GM18870 (cell line): ENCODE results near the gene CCDC71L.
"Not testable (repeated sequence)": the region's sequence is repeated elsewhere in the genome, so short reads cannot be mapped to it uniquely, and the experiment has no call there.

Experiments used
- ATAC-seq: cut with Tn5 transposase; IDR thresholded peaks from one replicate; pipeline ENCODE4 v1.9.1; 2021; ENCODE audit warnings: moderate library complexity; ENCODE audit not compliant: unreplicated experiment

CCDC71L gene

DNA sequence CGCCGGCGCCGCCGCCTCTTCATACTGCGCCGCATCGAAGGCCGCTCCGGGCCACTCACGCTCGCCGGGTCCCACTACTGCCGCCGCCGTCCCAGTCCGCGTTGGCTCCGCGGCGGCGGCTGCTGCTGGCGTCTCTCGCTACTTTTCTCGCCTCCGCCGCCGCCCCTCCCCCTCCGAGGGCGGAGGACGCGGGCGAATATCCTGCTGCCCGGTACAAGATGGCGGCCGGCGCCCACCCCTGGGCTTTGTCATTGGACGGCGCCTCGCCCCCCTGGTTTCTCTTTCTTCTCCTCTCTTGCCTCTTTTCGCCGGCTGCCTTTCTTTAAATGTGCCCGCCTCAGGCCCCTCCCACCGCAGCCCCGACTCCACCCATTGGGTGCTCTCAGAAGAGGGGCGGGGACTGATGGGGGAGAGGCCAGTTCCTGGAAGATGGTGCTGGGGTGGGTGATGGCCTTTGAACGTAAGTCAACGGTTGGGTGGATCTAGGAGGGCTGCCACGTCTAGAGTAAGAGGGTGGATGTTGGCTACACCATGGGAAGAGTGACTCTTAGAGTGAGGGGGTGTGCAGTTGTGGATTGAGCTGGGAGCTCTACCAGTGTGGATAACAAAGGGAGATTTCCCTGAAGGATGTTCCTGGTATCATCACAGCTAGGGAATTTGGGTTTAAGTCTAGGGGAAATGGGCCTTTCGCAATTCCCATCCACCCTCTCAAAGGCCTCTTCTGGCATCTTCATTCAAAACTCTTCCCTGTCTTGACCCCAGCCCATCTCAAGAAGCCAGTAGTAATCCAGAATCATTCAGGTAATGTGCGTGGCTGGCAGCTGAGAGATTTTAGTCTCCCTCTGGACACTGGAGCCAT, at the start of gene CCDC71L:
Gene CCDC71L (minus strand): TSS at position 297 of the 859 bp plus-strand sequence. CDS start 262 bp downstream, at position 35.
- ATAC-seq: peak; percentile 62

- not testable (repeated sequence) for ATAC-seq
Measured at GRCh38 chr7:106709604-106710003, 48.6 kb upstream of the CCDC71L start.

- ATAC-seq: no peak
Measured at GRCh38 chr7:106704000-106704840, 43.3 kb upstream of the CCDC71L start.

DNA sequence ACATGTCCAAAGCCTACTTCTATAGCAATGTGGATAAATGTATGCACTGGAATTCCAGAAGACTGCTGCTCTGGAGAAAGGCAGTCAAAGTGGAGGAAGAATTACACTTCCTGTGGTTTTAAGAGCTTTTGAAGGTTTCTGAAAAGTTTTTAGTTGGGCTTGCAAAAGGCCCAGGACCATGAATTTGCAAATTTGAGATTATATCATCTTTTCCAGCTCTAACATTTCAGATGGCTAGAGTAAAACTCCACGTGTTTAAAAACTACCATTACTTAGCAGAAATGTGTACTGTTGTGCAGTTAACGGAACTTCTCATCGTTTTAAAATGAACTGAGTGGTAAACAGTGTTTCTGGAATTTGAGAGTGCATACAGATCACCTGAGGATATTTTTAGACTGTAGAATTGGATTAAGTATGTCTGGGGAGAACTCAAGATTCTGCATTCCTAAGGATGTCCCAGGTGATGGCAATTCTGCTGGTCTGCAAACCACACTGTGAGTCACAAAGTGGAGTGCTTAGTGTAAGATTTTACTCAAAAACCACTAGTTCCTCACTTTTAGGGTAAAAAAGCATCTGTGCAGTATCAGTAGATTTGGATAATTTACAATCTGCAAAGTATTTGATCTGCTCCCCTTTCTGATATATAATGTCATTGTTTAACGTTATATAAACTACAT, 32.9 kb upstream of the CCDC71L start:
- no peak for ATAC-seq

- no peak for ATAC-seq
Measured at GRCh38 chr7:106692450-106693051, 31.6 kb upstream of the CCDC71L start.

- ATAC-seq: not testable (repeated sequence)
Measured at GRCh38 chr7:106688161-106688560, 27.2 kb upstream of the CCDC71L start.

DNA sequence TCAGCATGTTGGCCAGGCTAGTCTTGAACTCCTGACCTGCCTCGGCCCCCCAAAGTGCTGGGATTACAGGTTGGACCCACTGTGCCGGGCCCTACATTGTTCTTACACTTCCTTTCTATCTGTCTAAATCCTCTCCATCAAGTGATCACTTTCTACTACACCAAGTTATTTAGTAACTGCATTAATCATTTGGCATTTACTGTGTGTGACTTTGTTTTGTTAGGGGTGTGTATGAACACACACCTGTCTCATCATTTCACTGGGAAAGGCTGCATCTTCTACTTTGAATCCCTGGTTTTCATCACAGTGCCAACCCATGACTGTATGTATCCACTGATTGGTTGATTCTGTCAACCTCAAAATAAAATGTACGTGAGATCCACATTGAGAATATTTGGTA, 23.0 kb upstream of the CCDC71L start:
- ATAC-seq: no peak

DNA sequence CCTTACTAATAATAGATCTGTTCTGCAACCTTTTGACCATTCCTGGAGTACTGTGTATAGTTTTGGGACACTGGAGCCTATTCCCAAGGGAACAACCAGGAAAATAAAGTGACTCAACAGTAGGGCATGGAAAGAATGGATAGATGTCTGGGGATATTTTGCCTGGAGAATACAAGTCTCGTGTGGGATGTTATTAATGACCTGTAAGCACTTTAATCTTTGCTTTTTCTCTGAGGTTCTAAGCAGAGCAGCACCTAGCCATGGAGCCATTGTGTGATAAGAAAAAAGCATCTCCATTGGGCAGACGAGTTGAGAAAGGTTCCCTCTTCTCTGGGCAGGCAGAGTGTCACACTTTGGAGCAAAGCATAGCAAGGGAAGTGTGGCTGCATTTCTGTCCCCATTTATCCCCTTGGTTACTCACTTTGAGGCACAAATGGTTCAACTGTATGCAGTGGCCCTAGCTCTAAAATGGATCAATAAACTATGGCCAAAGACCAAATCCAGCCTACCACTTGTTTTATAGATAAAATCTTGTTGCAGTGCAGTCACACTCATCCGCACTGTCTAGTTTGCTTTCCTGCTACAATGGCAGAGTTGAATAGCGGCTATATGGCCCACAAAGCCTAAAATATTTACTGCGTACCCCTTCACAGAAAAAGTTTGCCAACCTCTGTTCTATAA, 21.0 kb upstream of the CCDC71L start:
- no peak for ATAC-seq

DNA sequence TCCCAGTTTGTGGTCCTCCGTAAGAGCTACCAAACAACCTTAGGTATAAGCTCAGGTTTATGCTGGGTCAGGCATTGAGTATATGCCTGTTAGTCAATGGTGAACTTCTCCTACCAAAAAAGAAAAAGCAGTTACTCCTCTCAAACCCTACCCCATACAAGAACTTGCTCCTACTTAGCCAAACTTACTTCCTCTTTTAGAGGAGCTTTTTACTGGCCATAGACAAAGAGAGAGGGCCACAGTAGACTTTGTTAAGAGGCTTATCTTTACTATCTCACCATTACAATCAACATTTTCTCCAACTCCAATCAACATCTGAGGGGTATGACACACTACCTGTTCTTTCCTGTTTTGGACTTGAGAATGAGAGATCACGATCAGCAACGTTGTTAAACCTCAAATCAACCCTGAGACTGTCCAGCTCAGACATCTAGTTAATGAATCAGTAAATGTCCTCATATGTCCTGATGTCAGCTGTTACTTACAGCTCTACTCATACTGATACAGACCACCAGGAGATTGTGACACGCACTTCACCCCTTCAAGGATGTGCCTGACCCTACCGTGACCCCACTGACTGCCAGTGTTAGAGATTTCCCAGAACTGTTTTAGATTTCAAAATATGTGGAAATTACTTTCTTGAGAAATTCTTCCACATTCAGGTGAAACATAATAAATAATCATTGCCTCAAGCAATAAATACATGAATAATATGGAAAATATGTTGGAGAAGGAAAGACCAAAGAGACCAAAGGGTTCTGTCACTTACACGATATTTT, 18.4 kb upstream of the CCDC71L start:
- ATAC-seq: peak; percentile 82

DNA sequence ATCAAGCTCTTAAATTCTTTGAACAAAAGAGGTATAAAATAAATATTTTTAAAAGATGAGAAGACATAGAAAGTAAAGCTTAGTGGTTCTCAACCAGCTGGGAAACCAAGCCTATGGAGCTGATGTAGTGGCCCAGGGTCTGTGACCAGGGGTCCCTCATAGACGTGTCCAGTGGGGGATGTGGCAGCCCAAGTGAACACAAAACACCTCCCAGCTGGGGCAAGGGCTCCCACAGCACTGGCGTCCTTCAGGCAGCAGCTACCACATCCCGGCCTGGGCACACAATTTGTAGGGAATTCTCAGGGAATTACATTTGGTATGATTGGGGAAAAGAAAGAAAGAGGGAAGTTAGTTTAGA, 17.8 kb upstream of the CCDC71L start:
- ATAC-seq: no peak

DNA sequence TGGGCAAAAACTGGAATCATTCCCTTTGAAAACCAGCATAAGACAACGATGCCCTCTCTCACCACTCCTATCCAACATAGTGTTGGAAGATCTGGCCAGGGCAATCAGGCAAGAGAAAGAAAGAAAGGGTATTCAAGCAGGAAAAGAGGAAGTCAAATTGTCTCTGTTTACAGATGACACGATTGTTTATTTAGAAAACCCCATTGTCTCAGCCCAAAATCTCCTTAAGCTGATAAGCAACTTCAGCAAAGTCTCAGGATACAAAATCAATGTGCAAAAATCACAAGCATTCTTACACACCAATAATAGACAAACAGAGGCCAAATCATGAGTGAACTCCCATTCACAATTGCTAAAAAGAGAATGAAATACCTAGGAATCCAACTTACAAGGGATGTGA, 15.5 kb upstream of the CCDC71L start:
- not testable (repeated sequence) for ATAC-seq

DNA sequence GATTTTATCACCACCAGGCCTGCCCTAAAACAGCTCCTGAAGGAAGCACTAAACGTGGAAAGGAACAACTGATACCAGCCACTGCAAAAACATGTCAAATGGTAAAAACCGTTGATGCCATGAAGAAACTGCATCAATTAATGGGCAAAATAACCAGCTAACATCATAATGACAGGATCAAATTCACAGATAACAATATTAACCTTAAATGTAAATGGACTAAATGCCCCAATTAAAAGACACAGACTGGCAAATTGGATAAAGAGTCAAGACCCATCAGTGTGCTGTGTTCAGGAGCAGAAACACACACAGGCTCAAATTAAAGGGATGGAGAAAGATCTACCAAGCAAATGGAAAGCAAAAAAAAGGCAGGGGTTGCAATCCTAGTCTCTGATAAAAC, 12.7 kb upstream of the CCDC71L start:
- ATAC-seq: not testable (repeated sequence)

DNA sequence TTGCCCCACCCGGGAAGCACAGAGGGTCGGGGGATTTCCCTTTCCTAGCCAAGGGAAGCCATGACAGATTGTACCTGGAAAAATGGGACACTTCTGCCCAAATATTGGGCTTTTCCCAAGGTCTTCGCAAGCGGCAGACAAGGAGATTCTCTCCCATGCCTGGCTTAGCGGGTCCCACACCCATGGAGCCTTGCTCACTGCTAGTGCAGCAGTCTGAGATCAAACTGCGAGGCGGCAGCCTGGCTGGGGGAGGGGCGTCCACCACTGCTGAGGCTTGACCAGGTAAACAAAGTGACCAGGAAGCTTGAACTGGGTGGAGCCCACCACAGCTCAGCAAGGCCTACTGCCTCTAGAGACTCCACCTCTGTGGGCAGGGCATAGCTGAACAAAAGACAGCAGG, 11.0 kb upstream of the CCDC71L start:
- not testable (repeated sequence) for ATAC-seq

- ATAC-seq: no peak
Measured at GRCh38 chr7:106671160-106671559, 10.2 kb upstream of the CCDC71L start.

- no peak for ATAC-seq
Measured at GRCh38 chr7:106668861-106669524, 8.0 kb upstream of the CCDC71L start.

GRCh38 chr7:106666353-106666752, 5.4 kb upstream of the CCDC71L start:
- no peak for ATAC-seq

DNA sequence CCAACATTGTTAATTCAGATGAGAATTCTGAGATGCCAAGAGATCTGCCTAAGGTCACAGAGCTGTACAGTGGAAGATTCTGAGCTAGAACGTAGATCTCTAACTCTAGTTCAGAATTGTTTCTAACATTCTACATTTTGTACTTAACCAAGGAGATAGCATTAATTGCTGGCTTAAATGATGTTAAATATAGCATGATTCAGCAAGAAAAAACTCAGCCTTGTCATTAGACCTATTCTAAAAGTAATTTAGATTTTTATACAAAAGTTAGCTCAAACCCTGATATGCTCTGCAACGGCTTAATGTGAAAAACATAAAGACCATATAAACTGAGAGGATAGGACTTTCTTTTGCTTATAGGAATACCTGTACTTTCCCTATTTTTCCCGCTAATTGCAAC, 3.4 kb upstream of the CCDC71L start:
- no peak for ATAC-seq

DNA sequence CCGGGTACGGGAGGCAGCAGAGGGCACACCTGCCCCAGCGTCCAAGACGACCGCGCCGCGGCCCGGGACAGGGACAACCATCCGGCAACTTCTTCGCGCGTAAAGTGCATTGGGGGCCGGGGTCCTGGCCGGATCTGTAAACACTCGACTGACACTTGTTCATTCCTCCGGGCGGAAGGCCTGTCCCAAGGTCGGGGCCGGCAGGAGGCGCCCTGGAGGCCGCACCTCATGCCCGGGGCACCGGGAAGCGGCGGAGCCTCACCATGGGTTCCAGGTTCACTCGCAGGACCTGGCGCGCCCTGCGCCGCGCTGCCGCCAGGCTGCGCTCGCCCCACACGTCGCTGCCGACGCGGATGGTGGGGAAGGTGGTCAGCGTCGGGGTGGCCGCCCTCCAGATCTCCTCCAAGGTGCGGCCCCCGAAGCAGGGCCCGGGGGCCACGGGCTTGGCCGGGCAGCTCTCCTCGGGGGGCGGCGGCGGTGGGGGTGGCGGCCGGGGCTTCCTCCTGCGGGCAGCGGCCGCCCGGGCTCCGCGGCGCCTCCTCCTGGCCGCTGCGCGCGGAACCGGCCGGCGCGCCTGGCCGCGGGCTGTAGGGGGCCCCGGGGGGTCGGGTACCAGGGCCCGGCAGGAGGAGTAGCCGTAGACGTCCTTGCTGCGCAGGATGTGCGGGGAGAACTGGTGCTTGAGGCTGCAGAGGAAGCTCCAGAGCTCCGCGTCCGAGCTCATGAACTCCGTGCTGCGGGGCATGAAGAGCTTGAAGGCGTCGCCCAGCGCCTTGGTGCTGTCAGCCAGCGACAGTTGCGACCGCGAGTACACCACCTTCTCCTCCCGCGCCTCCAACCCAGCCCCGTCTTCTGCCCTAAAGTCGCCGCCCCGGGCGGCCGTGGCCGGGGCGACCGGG, 746 bp downstream of the CCDC71L start:
- ATAC-seq: peak; percentile 59
